NOMO-1 treated with dmso at 0.1 percent for 144 hours (cell line): ENCODE measurements around the gene UPF3B.
A peak's percentile ranks its signal among the peaks of the same experiment; 100 is the strongest.
"Not testable (repeated sequence)": the region's sequence is repeated elsewhere in the genome, so short reads cannot be mapped to it uniquely, and the experiment has no call there.

ENCODE experiments used
- DNase-seq: peaks from one replicate; lab custom pipeline; 2025; ENCODE audit not compliant: unreplicated experiment; lab: John Stamatoyannopoulos, UW

The UPF3B gene

GRCh38 chrX:119826399-119826959 lies 26.3 kb downstream of the UPF3B start:
- DNase-seq, result no peak

DNA sequence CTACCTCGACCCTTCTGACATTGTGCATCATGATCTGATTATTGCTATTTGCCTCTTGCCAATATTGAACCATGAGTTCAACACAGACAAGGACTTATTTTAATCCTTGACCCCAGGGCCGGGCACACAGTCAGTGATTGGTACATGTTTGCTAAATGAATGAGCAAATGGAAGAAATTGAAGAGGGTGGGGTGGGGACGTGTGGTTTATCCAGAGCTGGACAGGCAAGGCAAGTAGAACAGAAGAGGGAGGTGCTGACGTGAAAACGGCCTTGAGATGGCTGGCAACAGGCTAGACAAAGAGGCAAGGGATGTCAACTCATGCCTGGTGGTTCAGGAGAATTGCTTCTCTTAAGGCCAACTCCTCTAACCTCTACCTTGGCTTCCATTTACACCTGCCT lies 28.5 kb downstream of the UPF3B start:
- not testable (repeated sequence) for DNase-seq

DNA sequence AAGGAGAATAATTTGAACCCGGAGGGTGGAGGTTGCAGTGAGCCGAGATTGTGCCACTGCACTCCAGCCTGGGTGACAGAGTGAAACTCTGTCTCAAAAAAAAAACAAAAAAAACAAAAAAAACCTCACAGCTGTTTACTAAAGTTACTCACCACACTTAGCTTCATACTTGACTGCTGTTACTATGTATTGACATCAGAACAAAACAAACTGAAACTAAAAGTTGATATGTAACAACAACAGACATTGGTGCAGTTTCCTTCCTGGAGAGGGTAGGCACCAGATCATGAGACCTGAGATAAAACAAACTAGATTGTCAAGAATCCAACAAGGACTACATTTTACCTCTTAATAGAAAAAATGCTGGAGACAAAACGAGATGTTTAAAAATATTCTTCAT lies 31.1 kb downstream of the UPF3B start:
- DNase-seq, result not testable (repeated sequence)

- DNase-seq, result no peak
Measured at GRCh38 chrX:119817130-119817690, 35.6 kb downstream of the UPF3B start.

- no peak for DNase-seq
Measured at GRCh38 chrX:119816300-119816699, 36.5 kb downstream of the UPF3B start.

DNA sequence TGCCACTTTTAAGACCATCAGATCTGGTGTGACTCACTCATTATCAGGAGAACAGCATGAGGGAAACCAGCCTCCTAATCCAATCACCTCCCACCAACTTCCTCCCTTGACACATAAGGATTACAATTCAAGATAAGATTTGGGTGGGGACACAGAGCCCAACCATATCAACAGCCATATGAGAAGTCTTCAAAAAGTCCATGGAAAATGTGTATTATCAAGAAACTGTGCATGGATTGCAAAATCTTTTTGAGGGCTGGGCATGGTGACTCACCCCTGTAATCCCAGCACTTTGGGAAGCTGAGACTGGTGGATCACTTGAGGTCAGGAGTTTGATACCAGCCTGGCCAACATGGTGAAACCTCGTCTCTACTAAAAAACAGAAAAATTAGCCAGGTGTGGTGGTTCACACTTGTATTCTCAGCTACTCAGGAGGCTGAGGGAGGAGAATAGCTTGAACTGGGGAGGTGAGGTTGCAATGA lies 43.5 kb downstream of the UPF3B start:
- no peak for DNase-seq

DNA sequence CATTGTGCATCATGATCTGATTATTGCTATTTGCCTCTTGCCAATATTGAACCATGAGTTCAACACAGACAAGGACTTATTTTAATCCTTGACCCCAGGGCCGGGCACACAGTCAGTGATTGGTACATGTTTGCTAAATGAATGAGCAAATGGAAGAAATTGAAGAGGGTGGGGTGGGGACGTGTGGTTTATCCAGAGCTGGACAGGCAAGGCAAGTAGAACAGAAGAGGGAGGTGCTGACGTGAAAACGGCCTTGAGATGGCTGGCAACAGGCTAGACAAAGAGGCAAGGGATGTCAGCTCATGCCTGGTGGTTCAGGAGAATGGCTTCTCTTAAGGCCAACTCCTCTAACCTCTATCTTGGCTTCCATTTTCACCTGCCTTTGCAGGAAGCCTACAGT lies 44.3 kb downstream of the UPF3B start:
- DNase-seq, result not testable (repeated sequence)

DNA sequence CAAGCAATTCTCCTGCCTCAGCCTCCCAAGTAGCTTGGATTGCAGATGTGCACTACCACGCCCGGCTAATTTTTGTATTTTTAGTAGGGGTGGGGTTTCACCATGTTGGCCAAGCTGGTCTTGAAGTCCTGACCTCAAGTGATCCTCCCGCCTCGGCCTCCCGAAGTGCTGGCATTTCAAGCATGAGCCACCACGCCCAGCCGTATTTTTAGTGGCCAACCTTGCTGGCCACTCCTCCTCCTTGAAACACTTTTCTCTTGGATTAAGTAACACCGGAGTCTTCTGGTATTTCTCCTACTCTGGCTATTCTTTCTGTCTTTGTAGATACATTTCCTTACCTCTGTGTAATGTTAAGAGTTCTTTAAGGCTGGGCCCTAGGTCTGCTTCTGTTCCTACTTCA lies 50.2 kb downstream of the UPF3B start:
- no peak for DNase-seq

- DNase-seq, result no peak
Measured at GRCh38 chrX:119801253-119802221, 51.2 kb downstream of the UPF3B start.

DNA sequence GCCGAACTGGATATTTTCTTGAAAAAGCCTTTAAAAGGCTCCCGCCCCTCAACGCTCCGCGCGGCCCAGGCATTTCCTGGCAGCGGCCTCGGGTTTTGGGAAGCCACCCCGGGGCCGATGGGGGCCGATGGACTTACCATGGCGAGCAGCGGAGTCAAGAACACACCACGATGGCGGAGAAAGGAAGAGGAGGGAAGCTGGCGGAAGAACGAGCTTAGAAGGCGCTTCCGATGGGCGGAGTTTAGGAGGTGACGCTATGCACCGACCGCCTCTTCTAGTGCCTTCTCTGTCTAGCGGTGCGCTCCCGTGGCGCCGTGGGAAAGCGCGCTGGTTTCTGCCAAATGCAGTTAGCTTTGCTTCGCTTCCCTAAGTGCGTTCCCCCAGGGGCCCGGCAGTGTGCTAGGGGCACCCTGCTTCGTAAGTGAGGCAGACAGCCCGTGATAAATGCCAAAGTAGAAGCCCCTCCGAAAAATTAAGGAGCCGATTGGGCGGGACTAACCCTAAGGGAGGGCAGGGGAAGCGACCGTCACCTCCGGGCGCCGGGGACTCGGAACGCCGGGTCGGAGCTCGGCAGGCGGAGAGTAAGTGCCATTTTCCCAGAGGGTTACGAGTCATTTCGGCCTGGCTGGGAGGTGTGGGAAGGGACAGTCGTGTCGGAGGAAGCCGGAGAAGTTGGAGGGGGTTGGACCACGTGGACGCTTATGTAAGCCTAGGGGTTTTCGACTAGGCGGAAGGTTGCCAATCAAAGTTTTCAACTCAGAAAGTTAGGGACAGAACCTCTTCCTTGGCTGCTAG lies 61.1 kb downstream of the UPF3B start, which contains the start of gene RPL39:
RPL39 (minus strand) TSS at position 194 of the 795 bp plus-strand sequence; CDS start at position 140, 54 bp downstream.
- DNase-seq, result peak; percentile 77

- DNase-seq, result no peak
Measured at GRCh38 chrX:119790977-119791436, 61.8 kb downstream of the UPF3B start.

GRCh38 chrX:119784747-119785446 lies 67.9 kb downstream of the UPF3B start:
- no peak for DNase-seq
